Natural killer cell (primary cell): ENCODE results near the gene UNK. TPM values are rescaled to one million over a fixed set of nuclear protein-coding genes. Genes with fewer than 3 reads are reported as not detected.

Source experiments
- ATAC-seq, 3 donors: fragments of 150-1000 bp in 2 of 3; fragments of 200-7000 bp in 1 of 3; cut with Tn5 transposase; 1 replicate in 1 of 3; 2 replicates in 2 of 3; pipeline ENCODE4 v1.10.0; 2021; ENCODE audit warnings: mild to moderate bottlenecking in 2 of 3, moderate library complexity in 2 of 3
- DNase-seq, 2 donors: peaks; one replicate each; pipeline versions ENCODE4 v3.0.0 to v3.0.0-alpha.2; 2013 to 2021; ENCODE audit warnings: mixed read lengths in 1 of 2
- H3K27ac ChIP-seq: one replicate; pipeline ENCODE4 v1.5.1; 2013; ENCODE audit warnings: mild to moderate bottlenecking, low read length
- H3K27me3 ChIP-seq: one replicate; pipeline ENCODE4 v1.6.1; 2013; ENCODE audit warnings: low read length; ENCODE audit not compliant: control insufficient read depth, insufficient read depth
- H3K36me3 ChIP-seq: one replicate; pipeline ENCODE4 v1.6.1; 2013; ENCODE audit warnings: low read length; ENCODE audit not compliant: control insufficient read depth, insufficient read depth
- H3K4me1 ChIP-seq: one replicate; pipeline ENCODE4 v1.6.1; 2013; ENCODE audit warnings: low read length; ENCODE audit not compliant: control insufficient read depth, insufficient read depth
- H3K4me3 ChIP-seq: one replicate; pipeline ENCODE4 v1.5.1; 2013; ENCODE audit warnings: low read length
- H3K9me3 ChIP-seq: one replicate; pipeline ENCODE4 v1.6.1; 2013; ENCODE audit warnings: low read length; ENCODE audit not compliant: control insufficient read depth, insufficient read depth
- H3K27ac Mint-ChIP-seq, 2 donors: one replicate each; pipeline ENCODE4 v1.8.0; 2022; ENCODE audit warnings: mild to moderate bottlenecking in 2 of 2, mixed read lengths in 2 of 2, moderate library complexity in 1 of 2
- H3K27me3 Mint-ChIP-seq, 2 donors: one replicate each; pipeline ENCODE4 v1.8.0; 2022; ENCODE audit warnings: low read depth in 2 of 2, mixed read lengths in 2 of 2
- H3K36me3 Mint-ChIP-seq: one replicate; pipeline ENCODE4 v1.8.0; 2022; ENCODE audit warnings: mixed read lengths
- H3K4me1 Mint-ChIP-seq, 2 donors: one replicate each; pipeline ENCODE4 v1.8.0; 2022; ENCODE audit warnings: mixed read lengths in 2 of 2
- H3K4me3 Mint-ChIP-seq: one replicate; pipeline ENCODE4 v1.8.0; 2022; ENCODE audit warnings: mild to moderate bottlenecking, moderate library complexity, mixed read lengths
- H3K9me3 Mint-ChIP-seq, 2 donors: one replicate each; pipeline ENCODE4 v1.8.0; 2022; ENCODE audit warnings: mixed read lengths in 2 of 2
- WGBS: methylation state at CpG from one replicate; pipeline ENCODE4 v1.1.7; 2013; ENCODE audit warnings: missing lambda C conversion rate; ENCODE audit not compliant: insufficient coverage; 5-methylcytosine and 5-hydroxymethylcytosine counted together
- intact Hi-C: fragments of 100-400 bp; cut with micrococcal nuclease; formaldehyde crosslinking; loops from one replicate; pipeline ENCODE4 v1.14.2; 2022
- total RNA-seq, 4 donors: library from RNA; stranded (reverse); fragments of 120-200 nt in 1 of 4; gene quantifications; one replicate each; pipeline versions ENCODE4 v1.2.3 to v1.2.4, GENCODE V29; 2013 to 2022
- TF ChIP-seq, protein P1 (sequence below): fragments of 200-600 bp; IDR thresholded peaks from one replicate; pipeline ENCODE4 v1.8.0; 2022; ENCODE audit warnings: antibody characterized with exemption

The UNK gene
- total RNA-seq, 3 donors from 2014 or later (not counting 1 experiment from before 2014, with no cell fraction given), result 44.2 to 51.3 (median 44.5) TPM

DNA sequence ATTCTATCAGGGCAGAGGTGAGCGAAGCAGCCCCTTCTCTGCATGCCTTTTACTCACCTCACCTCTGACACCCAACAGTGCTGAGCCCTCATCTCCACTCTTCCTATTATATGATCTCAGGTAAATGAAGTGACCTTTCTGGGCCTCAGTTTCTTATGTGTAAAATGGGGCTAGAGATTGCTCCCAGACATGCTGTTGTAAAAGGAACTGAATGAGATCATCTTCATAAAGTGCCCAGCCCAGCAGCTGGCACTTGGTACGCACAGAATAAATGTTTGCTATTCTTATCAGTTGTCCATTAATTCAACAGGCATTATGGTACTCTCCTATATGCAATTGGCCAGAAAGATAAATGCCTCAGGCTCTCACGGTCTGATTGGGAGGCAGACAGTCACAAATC lies 15.1 kb upstream of the UNK start:
- intact Hi-C loops, result no loop called here
- H3K27ac ChIP-seq, result no peak overlapping the region
- TF ChIP-seq, protein P1, sequence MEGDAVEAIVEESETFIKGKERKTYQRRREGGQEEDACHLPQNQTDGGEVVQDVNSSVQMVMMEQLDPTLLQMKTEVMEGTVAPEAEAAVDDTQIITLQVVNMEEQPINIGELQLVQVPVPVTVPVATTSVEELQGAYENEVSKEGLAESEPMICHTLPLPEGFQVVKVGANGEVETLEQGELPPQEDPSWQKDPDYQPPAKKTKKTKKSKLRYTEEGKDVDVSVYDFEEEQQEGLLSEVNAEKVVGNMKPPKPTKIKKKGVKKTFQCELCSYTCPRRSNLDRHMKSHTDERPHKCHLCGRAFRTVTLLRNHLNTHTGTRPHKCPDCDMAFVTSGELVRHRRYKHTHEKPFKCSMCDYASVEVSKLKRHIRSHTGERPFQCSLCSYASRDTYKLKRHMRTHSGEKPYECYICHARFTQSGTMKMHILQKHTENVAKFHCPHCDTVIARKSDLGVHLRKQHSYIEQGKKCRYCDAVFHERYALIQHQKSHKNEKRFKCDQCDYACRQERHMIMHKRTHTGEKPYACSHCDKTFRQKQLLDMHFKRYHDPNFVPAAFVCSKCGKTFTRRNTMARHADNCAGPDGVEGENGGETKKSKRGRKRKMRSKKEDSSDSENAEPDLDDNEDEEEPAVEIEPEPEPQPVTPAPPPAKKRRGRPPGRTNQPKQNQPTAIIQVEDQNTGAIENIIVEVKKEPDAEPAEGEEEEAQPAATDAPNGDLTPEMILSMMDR, result no peak
- 100% methylated on average over 3 of the region's 3 CpGs for WGBS
- Mint-ChIP-seq H3K4me3 (no peak overlapping the region), H3K4me1 (peaks cover 0 to 9% of the 10 kb centered on the region in 2 donors), H3K36me3 (no peaks in the 10 kb centered on the region), H3K9me3 (no peaks in the 10 kb centered on the region), H3K27ac (no peak overlapping the region), H3K27me3 (no peaks in the 10 kb centered on the region)
- DNase-seq, result no peak
- H3K4me3 ChIP-seq, result no peak overlapping the region
- no peak for ATAC-seq
- H3K27me3 ChIP-seq, result no peaks in the 10 kb centered on the region
- no peaks in the 10 kb centered on the region for H3K9me3 ChIP-seq
- peaks cover 8% of the 10 kb centered on the region for H3K4me1 ChIP-seq
- peaks cover 5% of the 10 kb centered on the region for H3K36me3 ChIP-seq

DNA sequence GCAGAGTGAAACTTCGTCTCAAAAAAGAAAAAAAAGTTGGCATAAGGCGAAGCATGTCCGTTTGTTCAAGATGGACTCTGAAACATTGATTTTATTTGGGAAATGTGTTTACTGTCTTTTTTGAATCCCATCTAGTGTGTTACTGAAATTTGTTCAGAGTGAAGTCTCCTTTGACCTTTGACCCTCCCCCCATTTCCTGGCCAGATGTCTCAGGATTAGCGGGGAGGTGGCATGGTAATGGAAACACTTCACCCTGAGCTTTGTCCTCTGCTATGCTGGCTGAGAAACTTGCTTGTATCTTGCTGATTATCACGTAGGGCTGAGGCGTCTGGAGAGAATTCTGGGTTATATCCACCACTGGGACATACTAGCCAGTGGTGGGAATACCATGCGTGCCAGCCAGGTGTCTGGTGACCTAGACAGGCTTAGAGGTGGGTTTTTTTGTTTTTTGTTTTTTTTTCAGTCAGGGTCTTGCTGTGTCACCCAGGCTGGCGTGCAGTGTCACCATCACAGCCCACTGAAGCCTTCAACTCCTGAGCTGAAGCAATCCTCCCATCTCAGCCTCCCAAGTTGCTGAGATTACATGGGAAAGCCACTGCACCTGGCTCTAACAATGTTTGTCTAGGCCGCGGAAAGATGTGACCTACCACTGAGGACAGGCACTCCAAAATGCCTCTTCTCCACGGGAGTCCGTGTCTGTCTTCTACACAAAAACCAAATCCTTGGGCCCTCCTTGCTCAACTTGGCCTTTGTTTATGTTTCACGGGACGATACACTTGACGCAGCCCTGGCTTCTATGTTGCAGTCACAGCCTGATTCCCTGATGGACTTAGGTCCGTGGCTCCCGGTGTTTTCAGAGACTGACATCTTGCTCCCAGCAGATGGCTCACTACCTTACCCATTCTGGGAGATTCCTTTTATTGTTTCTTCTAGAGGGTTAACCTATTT lies 13.0 kb upstream of the UNK start:
- Mint-ChIP-seq H3K9me3 (no peaks in the 10 kb centered on the region), H3K27me3 (no peaks in the 10 kb centered on the region), H3K4me3 (peak overlapping the region; percentile 61), H3K27ac (peak overlapping the region in 1 of 2 donors; percentile 95), H3K4me1 (peaks cover 15 to 25% of the 10 kb centered on the region in 2 donors), H3K36me3 (peaks cover 1% of the 10 kb centered on the region)
- ATAC-seq (peak in 1 of 3 donors; percentile 3), DNase-seq (peak in 1 of 2 donors; percentile 20)
- peaks cover 20% of the 10 kb centered on the region for H3K4me1 ChIP-seq
- H3K9me3 ChIP-seq, result no peaks in the 10 kb centered on the region
- 94% methylated on average over 17 of the region's 17 CpGs for WGBS
- no peak overlapping the region for H3K4me3 ChIP-seq
- no peak overlapping the region for H3K27ac ChIP-seq
- no peaks in the 10 kb centered on the region for H3K27me3 ChIP-seq
- H3K36me3 ChIP-seq, result peaks cover 20% of the 10 kb centered on the region
- TF ChIP-seq, protein P1, result no peak
- intact Hi-C loops, result no loop called here

DNA sequence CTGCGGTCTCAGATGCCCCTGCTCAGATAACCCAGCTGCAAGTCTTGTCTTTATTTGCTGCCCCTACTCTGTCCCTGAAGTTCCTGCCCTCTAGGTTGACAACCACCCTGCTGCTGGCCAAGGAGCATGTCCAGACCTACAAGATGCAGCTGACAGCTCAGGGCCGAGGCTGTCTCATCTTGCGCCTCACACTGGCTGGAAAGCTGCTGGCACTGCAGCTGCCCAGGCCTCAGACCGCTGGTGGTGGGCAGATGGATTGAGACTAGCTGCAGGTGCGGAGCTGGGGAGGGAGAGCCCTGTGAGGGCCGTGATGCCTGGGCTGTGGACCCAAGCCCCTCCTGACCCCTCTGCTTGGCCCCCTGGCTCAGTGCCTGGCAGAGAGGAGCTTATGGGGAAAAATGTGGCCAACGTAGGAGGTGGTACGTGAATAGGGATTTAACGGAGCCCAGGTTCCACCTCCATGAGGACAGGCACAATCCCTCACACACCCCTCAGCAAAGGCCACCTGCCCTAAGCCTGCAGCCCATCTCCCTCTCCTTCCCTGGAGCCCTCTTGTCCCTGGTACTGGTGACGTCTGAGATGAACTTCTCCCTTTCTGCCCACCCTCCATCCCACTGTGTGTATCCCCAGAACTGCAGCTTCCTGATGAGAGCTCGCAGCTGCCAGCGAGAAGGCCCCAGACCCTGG lies 11.3 kb upstream of the UNK start:
- peak in 1 of 3 donors; percentile 9 for ATAC-seq
- H3K27me3 ChIP-seq, result no peaks in the 10 kb centered on the region
- Mint-ChIP-seq H3K4me3 (peak overlapping the region; percentile 71), H3K27me3 (no peaks in the 10 kb centered on the region), H3K4me1 (peaks cover 32 to 40% of the 10 kb centered on the region in 2 donors), H3K27ac (peak overlapping the region; percentile 95 to 99), H3K9me3 (no peaks in the 10 kb centered on the region), H3K36me3 (peaks cover 18% of the 10 kb centered on the region)
- H3K9me3 ChIP-seq, result no peaks in the 10 kb centered on the region
- intact Hi-C loops, result no loop called here
- TF ChIP-seq, protein P1, result no peak
- peaks cover 37% of the 10 kb centered on the region for H3K36me3 ChIP-seq
- H3K4me1 ChIP-seq, result peaks cover 25% of the 10 kb centered on the region
- DNase-seq, result peak in 1 of 2 donors; percentile 29
- WGBS, result 94% methylated on average over 12 of the region's 12 CpGs
- no peak overlapping the region for H3K27ac ChIP-seq
- no peak overlapping the region for H3K4me3 ChIP-seq
